SK-N-SH (cell line): ENCODE measurements around the gene POMGNT1.

Experiments used
- CHD2 ChIP-seq: fragments of 150-350 bp; IDR thresholded peaks from 2 replicates; pipeline ENCODE4 v1.6.1; 2018; ENCODE audit warnings: low read length; ENCODE audit not compliant: partially characterized antibody
- CTCF ChIP-seq: fragments of 200-600 bp; sonication (generic); IDR thresholded peaks from 2 replicates; pipeline ENCODE4 v1.6.1; 2017; ENCODE audit warnings: antibody characterized with exemption, mild to moderate bottlenecking, moderate library complexity
- IRF3 ChIP-seq: fragments of 150-350 bp; IDR thresholded peaks from 2 replicates; pipeline ENCODE4 v1.6.1; 2016; ENCODE audit warnings: mild to moderate bottlenecking, low read depth, low read length
- MXI1 ChIP-seq: IDR thresholded peaks from 2 replicates; pipeline ENCODE4 v1.6.1; 2012; ENCODE audit warnings: mild to moderate bottlenecking, low read depth, low read length, improper control_type of control experiment
- RAD21 ChIP-seq: IDR thresholded peaks from 2 replicates; pipeline ENCODE4 v1.6.1; 2012; ENCODE audit warnings: mild to moderate bottlenecking, low read length

- TF ChIP-seq CHD2, result no peak
- no peak for TF ChIP-seq CTCF
- TF ChIP-seq RAD21, result no peak
- TF ChIP-seq IRF3, result no peak
- no peak for TF ChIP-seq MXI1
Measured at GRCh38 chr1:46206399-46206798, 8.2 kb upstream of the POMGNT1 start.
